ENCODE data around the gene CEP72.
"Not testable (repeated sequence)": the region's sequence is repeated elsewhere in the genome, so short reads cannot be mapped to it uniquely, and the experiment has no call there.

The CEP72 gene, protein sequence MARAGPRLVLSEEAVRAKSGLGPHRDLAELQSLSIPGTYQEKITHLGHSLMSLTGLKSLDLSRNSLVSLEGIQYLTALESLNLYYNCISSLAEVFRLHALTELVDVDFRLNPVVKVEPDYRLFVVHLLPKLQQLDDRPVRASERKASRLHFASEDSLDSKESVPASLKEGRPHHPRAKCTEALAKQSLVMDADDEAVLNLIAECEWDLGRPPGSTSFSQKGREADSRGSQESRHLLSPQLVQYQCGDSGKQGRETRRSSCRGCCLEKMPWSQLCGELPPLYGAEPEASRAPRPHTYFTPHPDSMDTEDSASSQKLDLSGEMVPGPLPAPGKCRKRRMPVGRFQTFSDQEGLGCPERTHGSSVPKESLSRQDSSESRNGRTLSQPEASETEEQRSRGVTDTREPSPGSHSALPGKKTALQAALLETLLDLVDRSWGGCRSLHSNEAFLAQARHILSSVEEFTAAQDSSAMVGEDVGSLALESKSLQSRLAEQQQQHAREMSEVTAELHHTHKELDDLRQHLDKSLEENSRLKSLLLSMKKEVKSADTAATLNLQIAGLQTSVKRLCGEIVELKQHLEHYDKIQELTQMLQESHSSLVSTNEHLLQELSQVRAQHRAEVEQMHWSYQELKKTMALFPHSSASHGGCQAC

DNA sequence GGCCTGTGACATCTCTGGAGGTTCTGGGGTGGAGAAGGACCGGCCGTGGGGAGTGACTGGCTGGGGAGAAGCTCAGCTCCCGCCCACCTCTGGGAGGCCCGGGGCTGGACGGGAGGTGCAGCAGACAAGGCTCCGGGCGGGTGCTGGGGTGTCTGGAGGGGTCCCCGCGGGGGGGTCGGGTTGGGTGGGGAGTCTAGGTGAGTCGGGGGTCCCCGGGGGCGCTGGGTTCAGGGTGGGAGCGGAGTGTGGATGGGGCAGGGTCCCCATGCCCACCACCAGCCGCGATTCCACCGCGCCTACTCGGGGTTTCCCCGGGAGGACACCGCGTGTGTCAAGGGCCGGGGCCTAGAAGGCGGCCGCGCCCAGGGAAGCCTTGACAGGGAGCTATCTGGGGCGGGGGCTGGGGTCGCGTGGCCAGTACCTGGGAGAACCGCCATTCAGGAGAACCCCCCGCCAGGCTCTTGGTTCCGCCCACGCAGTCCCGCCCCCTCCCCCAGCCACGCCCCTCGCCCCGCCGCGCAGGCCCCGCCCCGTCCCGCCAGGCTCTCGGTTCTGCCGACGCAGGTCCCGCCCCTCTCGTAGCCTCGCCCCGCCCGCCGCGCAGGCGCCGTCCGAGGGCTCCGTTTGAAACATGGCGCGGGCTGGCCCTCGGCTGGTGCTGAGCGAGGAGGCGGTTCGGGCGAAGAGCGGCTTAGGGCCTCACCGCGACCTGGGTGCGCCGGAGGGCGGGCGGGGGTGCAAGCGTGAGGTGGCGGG lies at the start of gene CEP72:
Gene CEP72 (plus strand): TSS at position 610 of the 756 bp plus-strand sequence. CDS start 22 bp downstream, at position 632.
- DNase-seq, result peak; percentile 89

DNA sequence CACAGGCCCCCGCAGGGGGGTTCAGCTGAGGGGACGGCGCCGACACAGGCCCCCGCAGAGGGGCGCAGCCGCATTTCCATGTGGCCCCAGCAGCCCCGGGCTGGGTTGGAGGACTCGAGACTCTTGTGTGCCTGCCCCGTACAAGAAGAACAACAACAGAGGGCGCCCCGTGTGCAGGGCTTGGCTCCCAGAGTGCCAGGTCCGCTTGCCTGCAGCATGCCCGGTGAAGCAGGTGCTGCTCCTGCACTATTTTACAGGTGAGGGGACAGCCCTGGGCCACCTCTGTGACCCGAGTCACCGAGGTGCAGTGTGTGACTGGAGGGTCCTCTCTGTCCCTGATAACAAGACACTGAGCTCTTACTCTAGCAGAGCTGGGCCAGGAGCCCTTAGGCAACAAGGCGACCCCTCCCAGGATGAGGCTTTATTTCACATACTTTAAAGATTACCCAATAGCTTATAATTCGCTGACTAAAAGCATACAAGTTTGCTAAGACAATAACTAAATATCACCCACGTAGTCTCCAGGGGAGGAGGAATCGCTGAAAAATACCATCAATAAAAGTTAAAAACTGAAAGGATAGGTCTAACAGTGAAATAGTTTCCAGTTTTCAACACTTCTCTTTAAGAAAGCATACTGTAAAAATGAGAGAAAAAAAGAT lies 46.2 kb upstream of the CEP72 start:
- no peak for DNase-seq

DNA sequence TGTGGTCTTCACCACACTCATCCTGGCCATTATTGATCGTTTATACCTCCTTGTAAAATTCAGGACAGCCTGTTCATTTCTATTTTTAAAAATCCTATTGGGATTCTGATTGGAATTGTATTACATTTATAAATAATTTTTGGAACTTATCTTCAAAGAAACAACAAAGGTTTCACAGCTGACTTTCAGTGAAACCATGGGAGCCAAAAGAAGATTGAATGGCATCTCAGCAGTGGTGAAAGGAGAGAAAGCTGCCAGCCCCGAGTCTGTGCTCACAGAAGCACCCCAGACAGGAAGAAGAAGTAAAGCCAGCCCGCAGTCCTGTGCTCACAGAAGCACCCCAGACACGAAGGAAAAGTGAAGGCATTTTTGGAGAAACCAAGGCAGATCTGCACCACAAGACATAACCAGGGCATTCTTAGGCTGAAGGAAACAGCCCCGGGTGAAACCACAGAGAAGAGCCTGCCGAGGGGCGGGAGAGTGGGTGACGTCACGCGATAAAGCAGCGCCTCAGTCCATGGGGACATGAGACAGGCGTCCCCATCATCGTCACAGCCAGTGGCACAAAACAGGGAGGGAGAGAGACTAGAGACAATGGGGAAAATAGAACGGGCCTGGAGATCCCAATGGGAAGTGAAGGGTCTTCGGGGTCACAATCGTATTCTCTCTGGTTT lies 45.4 kb upstream of the CEP72 start:
- no peak for DNase-seq

DNA sequence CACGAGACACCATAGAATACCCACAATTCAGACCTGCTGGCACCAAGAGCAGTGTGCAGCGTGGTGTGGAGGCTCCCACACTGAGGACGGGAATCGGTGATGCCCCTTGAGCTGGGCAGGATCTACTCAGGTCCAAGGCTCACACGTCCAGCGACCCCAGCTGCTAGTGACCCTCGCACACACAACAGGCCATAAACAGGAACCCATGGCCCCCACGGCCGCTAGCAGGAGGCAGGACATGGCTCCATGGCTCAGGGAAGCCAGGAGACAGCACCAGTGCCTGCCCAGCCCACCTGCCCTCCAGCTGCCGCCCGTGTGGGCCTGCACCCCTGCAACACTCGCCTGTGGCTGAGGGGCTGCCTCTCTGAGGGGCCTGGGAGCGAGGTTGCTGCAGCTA lies 44.5 kb upstream of the CEP72 start:
- DNase-seq, result no peak

DNA sequence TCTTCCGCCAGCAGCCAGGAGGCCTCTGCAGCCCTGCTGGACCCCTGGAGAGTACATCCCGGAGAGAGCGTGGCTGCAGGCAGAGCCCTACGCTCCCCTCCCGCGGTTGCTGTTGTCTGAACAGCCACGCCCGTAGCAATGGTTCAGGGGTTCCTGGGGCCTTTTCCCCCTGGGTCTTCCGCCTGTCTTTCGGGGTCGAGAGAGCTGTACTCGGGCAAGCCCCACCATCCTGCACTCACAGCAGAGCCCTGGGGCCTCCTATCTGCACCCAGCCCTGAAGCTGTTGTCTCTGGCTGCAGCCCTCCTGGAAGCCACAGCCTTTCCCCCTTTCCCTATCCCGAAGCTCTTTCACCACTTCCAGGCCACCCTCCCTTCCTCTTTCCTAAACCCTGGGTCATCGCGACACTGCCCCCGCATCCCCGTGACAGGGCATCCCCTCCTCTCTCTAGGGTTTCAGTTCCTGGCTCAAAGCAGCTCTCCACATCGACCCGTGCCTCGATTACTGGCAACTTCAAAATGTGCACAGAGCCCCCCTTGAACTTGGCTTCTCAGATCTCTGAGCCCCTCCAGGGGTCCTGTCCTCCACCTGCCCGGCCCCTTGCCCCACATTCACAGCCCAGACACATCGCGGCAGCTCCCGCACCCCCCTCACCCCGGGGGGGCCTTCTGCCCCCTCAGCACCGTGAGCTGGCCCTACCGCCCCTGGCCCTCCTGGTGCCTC lies 43.9 kb upstream of the CEP72 start:
- peak; percentile 37 for DNase-seq

DNA sequence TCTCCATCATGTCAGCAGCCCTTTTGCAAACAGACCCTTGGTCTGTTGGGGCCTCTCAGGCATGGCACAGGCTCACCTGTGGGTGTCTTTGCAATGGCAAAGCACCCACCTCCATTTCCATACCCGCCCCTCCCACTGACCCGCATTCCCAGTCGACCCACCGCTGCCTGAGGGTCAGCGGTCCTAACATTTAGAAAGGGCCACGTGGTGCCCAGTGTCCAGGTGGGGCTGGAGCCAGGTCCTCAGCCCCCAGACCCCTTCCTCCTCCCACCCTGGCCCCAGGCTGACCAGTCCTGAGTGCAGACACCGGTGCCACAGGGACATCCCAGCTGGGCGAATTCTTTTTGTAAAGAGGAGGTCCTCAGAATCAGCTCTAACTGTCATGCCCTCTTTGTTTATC lies 43.3 kb upstream of the CEP72 start:
- no peak for DNase-seq

DNA sequence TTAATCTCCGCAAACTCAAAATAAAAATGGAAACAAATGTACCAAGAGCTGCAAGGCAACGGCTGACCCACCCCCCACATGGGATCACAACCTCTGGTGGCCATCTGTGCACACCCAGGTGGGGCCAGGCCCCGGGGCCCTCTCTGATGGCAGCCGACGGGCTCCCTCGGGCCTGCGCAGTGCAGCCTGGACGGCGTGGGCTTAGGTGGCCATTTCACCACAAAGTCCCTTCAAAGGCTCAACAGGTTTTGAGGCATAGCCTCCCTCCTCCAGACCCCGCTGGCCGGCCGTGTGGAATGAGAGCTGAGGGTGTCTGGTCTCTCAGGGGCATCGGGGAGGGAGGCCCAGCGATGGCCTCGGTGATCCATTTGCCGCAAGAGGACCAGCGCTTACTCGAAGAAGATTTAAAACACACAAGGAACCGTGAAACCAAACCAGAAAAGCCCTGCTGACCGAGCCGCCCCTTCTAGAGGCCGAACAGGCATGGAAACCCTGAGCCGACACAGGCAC lies 42.7 kb upstream of the CEP72 start:
- DNase-seq, result no peak

DNA sequence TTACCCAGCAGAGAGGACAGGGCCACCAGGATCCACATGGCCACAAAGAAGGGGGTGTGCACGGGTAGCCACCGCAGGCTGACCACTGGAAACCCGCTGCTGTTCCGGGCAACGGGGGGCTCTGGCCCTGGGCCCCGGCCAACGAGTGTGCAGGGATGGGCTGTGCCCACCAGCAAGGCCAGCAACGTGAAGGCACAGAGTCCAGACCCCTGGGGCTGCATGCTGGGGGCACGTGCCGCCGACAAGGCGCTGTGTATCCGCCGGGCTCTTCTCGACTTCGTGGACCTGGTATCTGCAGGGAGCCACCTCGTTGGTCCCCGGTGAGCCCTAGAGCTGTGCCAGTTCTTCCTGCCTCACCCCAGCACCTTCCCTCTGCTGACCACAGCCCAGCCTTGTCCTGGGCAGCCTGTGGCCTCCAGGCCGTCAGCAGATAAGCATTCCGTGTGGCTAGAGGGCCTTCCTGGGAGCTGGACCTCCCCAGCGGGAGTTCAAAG lies 42.2 kb upstream of the CEP72 start:
- no peak for DNase-seq

DNA sequence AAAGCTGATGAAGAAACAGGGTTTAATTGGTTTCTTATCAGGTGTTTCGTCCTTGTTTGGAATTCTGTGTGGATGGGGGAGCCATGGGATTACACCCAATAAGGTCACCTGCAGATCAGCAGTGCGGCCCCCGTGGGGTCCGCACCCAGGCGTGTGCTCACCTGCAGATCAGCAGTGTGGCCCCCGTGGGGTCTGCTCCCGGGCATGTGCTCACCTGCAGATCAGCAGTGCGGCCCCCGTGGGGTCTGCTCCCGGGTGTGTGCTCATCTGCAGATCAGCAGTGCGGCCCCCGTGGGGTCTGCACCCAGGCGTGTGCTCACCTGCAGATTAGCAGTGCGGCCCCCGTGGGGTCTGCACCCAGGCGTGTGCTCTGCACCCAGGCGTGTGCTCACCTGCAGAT lies 41.7 kb upstream of the CEP72 start:
- no peak for DNase-seq

DNA sequence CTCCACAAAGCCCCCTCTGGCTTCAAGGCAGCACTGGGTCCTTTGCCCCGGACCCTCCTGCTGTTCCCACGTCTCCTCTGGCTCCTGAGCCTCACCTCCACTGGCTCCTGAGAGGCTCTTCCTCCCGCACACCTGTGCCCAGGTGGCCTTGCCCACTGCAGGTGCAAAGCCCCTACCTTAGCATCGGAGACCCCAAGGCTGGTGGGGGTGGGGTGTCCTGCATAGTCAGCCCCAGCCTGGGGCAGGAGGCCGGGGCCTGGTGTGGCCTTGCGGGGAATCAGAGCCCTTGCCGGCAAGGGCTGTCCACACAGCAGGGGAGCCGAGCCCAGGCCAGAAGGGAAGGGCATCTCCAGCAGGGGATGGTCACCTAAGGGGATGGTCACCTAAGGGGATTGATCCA lies 41.3 kb upstream of the CEP72 start:
- DNase-seq, result no peak

DNA sequence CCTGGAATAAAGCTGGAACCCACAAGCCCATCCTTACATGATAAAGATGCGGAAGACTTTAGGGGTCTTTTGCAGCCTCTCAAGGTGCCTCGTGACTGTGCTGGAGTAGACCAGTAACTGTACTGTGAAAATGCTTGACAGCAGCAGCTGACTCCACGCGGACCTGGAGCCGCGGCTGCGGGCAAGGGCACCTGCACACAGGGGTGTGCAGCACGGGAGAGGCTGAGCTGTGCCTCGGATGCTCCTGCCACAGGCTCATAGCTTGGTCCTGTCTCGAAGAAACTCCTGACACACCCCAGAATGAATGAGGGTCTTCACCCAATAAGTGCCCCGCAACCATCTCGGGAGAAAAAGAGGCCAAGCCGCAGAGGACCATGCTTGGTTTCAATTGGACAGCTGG lies 40.3 kb upstream of the CEP72 start:
- no peak for DNase-seq

DNA sequence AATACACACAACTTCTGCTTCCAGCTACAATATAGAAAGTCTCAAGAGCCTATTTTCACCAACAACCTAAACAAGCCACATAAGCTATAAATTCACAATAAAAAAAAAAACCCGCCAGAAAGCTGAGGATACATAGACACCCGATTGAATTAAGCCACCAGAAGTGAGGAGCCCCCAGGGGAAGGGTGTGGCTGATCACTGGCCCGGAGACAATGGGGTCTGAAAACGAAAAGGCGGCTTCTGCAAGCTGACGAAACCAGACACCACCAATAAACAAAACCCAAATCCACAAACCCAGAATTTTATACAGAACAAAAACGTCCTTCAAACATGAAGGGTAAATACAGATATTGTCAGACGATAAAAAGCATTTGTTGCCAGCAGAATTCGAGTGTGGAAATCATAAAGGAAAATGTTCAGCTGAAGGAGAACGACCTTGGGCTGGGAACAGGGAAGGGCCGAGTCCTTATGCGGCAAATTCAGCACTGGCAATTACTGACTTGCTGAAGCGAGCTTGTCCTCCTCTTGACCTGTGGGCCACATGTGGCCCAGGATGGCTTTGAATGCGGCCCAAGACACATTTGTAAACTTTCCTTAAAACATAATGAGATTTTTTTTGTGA lies 39.6 kb upstream of the CEP72 start:
- no peak for DNase-seq

DNA sequence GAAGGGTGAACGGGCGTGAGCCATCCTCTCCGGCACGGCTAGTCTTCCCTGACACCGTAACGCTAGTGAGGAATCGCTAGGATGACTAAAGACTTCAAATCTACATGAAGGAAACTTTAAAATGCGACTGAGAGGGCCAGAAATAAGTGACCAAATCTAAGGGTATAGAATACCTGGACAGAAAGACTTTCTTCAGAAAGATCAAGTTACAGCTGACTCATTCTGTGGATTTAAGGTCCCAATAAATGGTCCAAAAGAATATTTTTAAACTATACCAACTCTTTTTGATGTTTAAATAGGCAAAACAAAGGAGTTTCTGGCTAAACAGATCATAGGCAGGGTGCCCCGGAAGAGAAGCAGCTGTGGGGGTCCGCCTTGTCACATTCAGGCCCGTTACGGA lies 38.9 kb upstream of the CEP72 start:
- DNase-seq, result no peak

DNA sequence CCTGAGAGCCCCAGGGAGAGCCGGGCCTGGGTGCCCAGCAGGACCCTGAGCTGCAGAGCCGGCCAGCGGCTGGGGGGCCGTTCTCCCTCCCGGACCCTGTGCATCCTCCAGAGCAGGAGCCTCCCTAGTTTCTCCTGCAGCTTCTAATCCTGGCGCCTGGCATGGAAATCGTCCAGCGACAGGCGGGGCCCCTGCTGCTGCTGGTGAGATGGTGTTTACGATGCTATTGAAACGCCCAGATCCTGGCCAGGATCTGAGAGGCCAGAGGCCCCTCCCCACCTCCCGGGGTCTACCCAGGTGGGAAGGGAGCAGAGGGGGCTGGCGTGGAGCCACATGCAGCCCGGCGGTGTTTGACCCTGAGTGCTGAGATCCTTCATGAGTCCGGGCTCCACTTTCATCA lies 38.2 kb upstream of the CEP72 start:
- DNase-seq, result no peak

DNA sequence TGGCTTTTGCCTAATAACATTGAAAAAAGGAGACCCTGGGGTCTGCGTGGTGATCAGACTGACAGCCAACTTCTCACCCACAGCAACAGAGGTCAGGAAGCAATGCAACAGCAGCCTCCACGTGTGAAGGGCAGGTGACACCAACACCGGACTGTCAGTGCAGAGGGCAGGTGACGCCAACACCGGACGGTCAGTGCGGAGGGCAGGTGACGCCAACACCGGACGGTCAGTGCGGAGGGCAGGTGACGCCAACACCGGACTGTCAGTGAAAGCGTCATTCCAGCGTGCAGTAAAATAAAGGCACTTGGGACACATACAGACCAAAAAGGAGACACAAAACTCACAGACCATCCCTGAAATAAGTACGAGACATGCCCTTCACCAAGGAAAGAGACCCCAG lies 37.2 kb upstream of the CEP72 start:
- DNase-seq, result no peak

DNA sequence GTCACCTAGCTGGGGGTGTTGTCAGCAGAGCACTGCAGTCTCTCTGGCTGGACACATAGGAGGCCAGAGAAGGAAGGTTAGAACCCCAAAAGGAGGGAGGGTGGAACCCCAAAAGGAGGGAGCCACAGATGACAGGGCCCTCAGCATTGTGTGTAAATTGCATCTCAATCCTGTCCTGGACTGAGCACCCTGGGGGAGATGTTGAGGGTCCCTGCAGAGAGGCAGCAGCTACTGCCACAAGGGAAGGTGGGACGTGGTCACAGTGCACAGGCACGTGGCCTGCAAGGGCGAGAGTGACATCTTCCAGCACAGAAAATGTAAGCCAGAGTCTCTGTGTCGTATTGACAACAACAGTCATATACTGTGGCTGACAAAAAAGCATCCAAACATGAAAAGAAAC lies 36.5 kb upstream of the CEP72 start:
- DNase-seq, result no peak

DNA sequence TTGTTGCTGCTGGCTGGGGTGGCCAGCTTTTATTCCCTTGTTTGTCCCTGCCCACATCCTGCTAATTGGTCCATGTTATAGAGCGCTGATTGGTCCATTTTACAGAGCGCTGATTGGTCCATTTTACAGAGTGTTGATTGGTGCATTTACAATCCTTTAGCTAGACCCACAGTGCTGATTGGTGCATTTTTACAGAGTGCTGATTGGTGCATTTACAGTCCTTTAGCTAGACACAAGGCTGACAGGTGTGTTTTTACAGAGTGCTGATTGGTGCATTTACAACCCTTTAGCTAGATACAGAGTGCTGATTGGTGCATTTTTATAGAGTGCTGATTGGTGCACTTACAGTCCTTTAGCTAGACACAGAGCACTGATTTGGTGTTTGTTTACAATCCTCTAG lies 34.9 kb upstream of the CEP72 start:
- DNase-seq, result not testable (repeated sequence)

DNA sequence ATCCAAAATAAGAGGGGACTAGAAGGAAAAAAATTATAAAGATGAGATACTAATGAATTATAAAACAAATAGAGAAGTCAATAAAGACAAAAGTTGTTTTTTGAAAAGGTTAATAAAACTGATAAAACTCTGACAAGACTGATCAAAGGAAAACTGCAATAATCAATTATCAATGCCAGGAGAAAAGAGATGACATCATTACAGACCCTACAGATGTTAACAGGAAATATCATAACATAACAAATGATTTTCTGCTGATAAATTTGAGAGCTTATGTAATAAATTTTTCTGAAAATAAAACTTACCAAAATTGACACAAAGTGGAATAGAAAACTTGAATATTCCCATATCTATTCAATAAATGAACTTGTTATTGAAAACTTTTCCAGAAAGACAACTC lies 34.3 kb upstream of the CEP72 start:
- DNase-seq, result no peak

DNA sequence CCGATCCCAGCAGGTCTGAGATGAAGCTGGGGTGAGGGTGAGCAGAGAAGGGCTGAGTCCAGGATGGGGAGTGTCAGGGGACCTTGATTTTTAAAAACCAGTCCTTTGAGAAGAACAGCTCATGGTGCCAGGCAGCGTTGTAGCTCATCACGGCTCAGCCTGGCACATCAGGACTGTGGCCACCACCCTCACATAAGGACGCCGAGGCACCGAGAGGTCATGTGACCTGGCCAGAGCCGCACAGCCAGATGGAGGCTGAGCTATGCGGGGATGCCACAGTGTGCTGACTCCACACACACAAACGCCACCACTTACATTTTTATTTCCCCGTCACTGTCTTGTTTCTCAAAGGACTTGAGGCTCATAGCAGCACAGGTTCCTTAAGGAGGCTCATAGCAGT lies 32.9 kb upstream of the CEP72 start:
- DNase-seq, result no peak

DNA sequence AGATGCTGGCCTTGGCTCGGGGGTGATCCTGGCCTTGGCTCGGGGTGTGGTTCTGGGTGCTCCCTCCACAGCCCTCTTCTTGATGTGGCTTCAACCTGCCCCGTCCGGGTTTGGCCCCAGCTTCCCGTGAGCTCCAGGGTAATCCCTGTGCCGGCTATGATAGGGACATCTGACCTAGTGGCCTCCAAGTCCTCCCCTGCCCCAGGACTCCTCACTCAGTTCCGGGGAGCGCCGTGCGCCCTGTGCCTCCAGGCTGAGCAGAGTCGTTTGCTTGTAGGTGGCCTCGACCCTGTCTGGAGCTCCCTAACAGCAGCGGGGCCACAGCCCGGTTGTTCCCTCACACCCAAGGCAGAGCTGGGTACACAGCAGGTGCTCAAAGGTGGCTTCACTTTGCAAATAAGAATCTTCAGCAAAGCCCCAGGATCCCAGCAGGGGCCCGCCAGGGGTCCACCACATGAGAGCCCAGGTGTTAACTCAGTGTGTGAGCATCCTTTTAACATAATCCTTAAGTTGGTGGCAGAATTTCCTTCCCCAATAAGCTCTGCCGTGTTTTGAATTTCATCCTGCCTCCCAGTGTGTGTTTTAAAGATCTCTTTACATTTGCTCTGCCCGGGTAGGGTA lies 32.3 kb upstream of the CEP72 start:
- DNase-seq, result no peak

DNA sequence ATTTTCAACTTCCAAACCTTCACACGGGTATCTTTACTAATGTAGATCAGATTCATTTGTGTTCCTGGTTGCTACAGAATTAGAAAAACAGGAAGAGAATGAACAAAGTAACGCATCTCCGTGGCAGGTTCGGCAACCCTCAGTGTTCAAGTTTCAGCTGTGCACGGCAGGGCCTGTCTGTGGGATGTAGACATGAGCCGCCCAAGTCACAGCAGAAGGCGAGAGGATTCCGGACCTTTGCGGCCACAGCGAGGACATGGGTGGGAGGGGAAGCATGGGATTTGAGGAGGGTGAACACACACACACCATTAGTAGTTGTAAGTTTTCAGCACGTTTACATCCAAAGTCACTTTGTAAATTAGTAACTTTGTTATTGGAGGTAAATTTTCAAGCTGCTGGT lies 31.7 kb upstream of the CEP72 start:
- no peak for DNase-seq

Measured in inflammatory macrophage treated with lipopolysaccharide for 4 hours (primary cell).